SK-N-SH (cell line): ENCODE results near the gene HSPB1. TPM values are rescaled to one million over a fixed set of nuclear protein-coding genes. Genes with fewer than 3 reads are reported as not detected.

Experiments
- CTCF ChIA-PET: fragments of 300-600, 350-600 bp; formaldehyde crosslinking; extraction: SDS; loops from one replicate; lab custom pipeline; 2021; lab: Yijun Ruan, JAX
- POLR2A ChIA-PET: fragments of 350-600 bp; sonication (Branson Sonifier 250); formaldehyde crosslinking; extraction: SDS; loops from one replicate; lab custom pipeline; 2020; ENCODE audit warnings: antibody characterized with exemption, inconsistent platforms; lab: Yijun Ruan, JAX
- DNase-seq: peaks from one replicate; pipeline ENCODE4 v3.0.0; 2012
- H2AFZ ChIP-seq: fragments of 200-600 bp; sonication (generic); 2 replicates; pipeline ENCODE4 v1.8.1; 2016; ENCODE audit warnings: antibody characterized with exemption, mild to moderate bottlenecking, low read depth
- H3F3A ChIP-seq: fragments of 200-600 bp; sonication (generic); replicated peaks from 2 replicates; pipeline ENCODE3; 2016; ENCODE audit warnings: antibody characterized with exemption, mild to moderate bottlenecking; ENCODE audit not compliant: insufficient read depth
- H3K27ac ChIP-seq, 2 experiments: fragments of 200-500 bp in 1 of 2; fragments of 200-600 bp in 1 of 2; sonication (Bioruptor generic) in 1 of 2; sonication (generic), shearing (Covaris generic) in 1 of 2; 2 replicates each; pipeline versions ENCODE4 v1.5.1 to v1.6.1; 2014 to 2016; ENCODE audit warnings: low read depth in 2 of 2, inconsistent platforms in 1 of 2, low read length in 1 of 2, mild to moderate bottlenecking in 1 of 2, mixed read lengths in 1 of 2
- H3K27me3 ChIP-seq: fragments of 200-600 bp; sonication (generic), shearing (Covaris generic); 2 replicates; pipeline ENCODE4 v1.6.1; 2016; ENCODE audit warnings: mixed run types; ENCODE audit not compliant: insufficient read depth
- H3K36me3 ChIP-seq, 2 experiments: fragments of 200-500 bp in 1 of 2; fragments of 200-600 bp in 1 of 2; sonication (Bioruptor generic) in 1 of 2; sonication (generic) in 1 of 2; replicated peaks in 1 of 2; 2 replicates each; pipeline versions ENCODE3 to v1.5.1; 2014 to 2016; ENCODE audit warnings: low read length in 1 of 2, mild to moderate bottlenecking in 1 of 2; ENCODE audit not compliant: insufficient read depth in 2 of 2, control insufficient read depth in 1 of 2
- H3K4me1 ChIP-seq, 2 experiments: fragments of 200-500 bp in 1 of 2; fragments of 200-600 bp in 1 of 2; sonication (Bioruptor generic) in 1 of 2; sonication (generic), shearing (Covaris generic) in 1 of 2; 2 replicates each; pipeline versions ENCODE4 v1.5.1 to v1.6.1; 2014 to 2016; ENCODE audit warnings: low read depth in 1 of 2, low read length in 1 of 2, mixed run types in 1 of 2; ENCODE audit not compliant: insufficient read depth in 2 of 2, control insufficient read depth in 1 of 2
- H3K4me2 ChIP-seq: fragments of 200-600 bp; sonication (generic), shearing (Covaris generic); 2 replicates; pipeline ENCODE4 v1.6.1; 2017; ENCODE audit warnings: mixed run types
- H3K4me3 ChIP-seq, 2 experiments: fragments of 200-500 bp in 1 of 2; fragments of 200-600 bp in 1 of 2; sonication (Bioruptor generic) in 1 of 2; sonication (generic), shearing (Covaris generic) in 1 of 2; 2 replicates each; pipeline versions ENCODE4 v1.5.1 to v1.8.1; 2014 to 2016; ENCODE audit warnings: low read depth in 2 of 2, inconsistent platforms in 1 of 2, low read length in 1 of 2, mild to moderate bottlenecking in 1 of 2, mixed read lengths in 1 of 2, moderate library complexity in 1 of 2
- H3K79me2 ChIP-seq: fragments of 200-600 bp; sonication (generic); 2 replicates; pipeline ENCODE4 v1.8.1; 2017; ENCODE audit warnings: mild to moderate bottlenecking; ENCODE audit not compliant: insufficient read depth
- H3K9ac ChIP-seq: fragments of 200-600 bp; sonication (generic); 2 replicates; pipeline ENCODE4 v1.6.1; 2017; ENCODE audit warnings: mixed run types
- H3K9me2 ChIP-seq: fragments of 200-600 bp; sonication (generic); 2 replicates; pipeline ENCODE4 v1.6.1; 2017; ENCODE audit warnings: mixed run types
- H3K9me3 ChIP-seq: fragments of 200-600 bp; sonication (generic); 2 replicates; pipeline ENCODE4 v1.6.1; 2017; ENCODE audit warnings: mixed run types, mild to moderate bottlenecking, moderate library complexity
- H4K20me1 ChIP-seq: fragments of 200-600 bp; sonication (generic); 2 replicates; pipeline ENCODE4 v1.6.1; 2017; ENCODE audit warnings: mild to moderate bottlenecking, mixed run types; ENCODE audit not compliant: insufficient read depth
- CHD2 ChIP-seq: fragments of 150-350 bp; IDR thresholded peaks from 2 replicates; pipeline ENCODE4 v1.6.1; 2018; ENCODE audit warnings: low read length; ENCODE audit not compliant: partially characterized antibody
- ELF1 ChIP-seq: IDR thresholded peaks from 2 replicates; pipeline ENCODE4 v1.4.0; 2012
- EP300 ChIP-seq, 2 experiments: IDR thresholded peaks; 2 replicates each; pipeline versions ENCODE4 v1.4.0 to v1.6.1; 2012; ENCODE audit warnings: borderline replicate concordance in 1 of 2, low read depth in 1 of 2, low read length in 1 of 2
- FOSL2 ChIP-seq: IDR thresholded peaks from 2 replicates; pipeline ENCODE4 v1.4.0; 2012; ENCODE audit warnings: low read depth, mild to moderate bottlenecking, moderate library complexity, borderline replicate concordance
- FOXM1 ChIP-seq: IDR thresholded peaks from 2 replicates; pipeline ENCODE4 v1.4.0; 2012; ENCODE audit warnings: low read depth, mild to moderate bottlenecking
- GATA2 ChIP-seq: sonication (generic); formaldehyde crosslinking; IDR thresholded peaks from 2 replicates; pipeline ENCODE4 v1.5.0; 2020; ENCODE audit warnings: mild to moderate bottlenecking, missing genetic modification reagents
- JUND ChIP-seq: IDR thresholded peaks from 2 replicates; pipeline ENCODE4 v1.4.0; 2012
- MAX ChIP-seq: IDR thresholded peaks from 2 replicates; pipeline ENCODE4 v1.4.0; 2012; ENCODE audit warnings: low read depth
- MXI1 ChIP-seq: IDR thresholded peaks from 2 replicates; pipeline ENCODE4 v1.6.1; 2012; ENCODE audit warnings: mild to moderate bottlenecking, low read depth, low read length, improper control_type of control experiment
- NRF1 ChIP-seq: IDR thresholded peaks from 2 replicates; pipeline ENCODE4 v1.6.1; 2012; ENCODE audit warnings: low read depth, mild to moderate bottlenecking, low read length
- POLR2AphosphoS5 ChIP-seq: IDR thresholded peaks from 2 replicates; pipeline ENCODE4 v1.6.1; 2012; ENCODE audit warnings: low read depth, low read length
- RCOR1 ChIP-seq: fragments of 150-350 bp; IDR thresholded peaks from 2 replicates; pipeline ENCODE4 v1.6.1; 2017; ENCODE audit warnings: antibody characterized with exemption, low read length
- RFX5 ChIP-seq: IDR thresholded peaks from 2 replicates; pipeline ENCODE4 v1.6.1; 2012; ENCODE audit warnings: mild to moderate bottlenecking, improper control_type of control experiment, low read length
- RXRA ChIP-seq: IDR thresholded peaks from 2 replicates; pipeline ENCODE4 v1.4.0; 2012; ENCODE audit warnings: low read depth, mild to moderate bottlenecking, borderline replicate concordance
- SIN3A ChIP-seq: IDR thresholded peaks from 2 replicates; pipeline ENCODE4 v1.6.1; 2012; ENCODE audit warnings: low read depth, mild to moderate bottlenecking, low read length, moderate library complexity, borderline replicate concordance
- SMC3 ChIP-seq: IDR thresholded peaks from 2 replicates; pipeline ENCODE4 v1.6.1; 2012; ENCODE audit warnings: low read depth, low read length, improper control_type of control experiment
- TAF1 ChIP-seq: IDR thresholded peaks from 2 replicates; pipeline ENCODE4 v1.6.1; 2012; ENCODE audit warnings: low read depth, mild to moderate bottlenecking, low read length, moderate library complexity, borderline replicate concordance
- TCF12 ChIP-seq: IDR thresholded peaks from 2 replicates; pipeline ENCODE4 v1.4.0; 2012
- TEAD4 ChIP-seq: IDR thresholded peaks from 2 replicates; pipeline ENCODE4 v1.4.0; 2012; ENCODE audit warnings: mild to moderate bottlenecking, borderline replicate concordance; ENCODE audit not compliant: insufficient read depth
- USF1 ChIP-seq: IDR thresholded peaks from 2 replicates; pipeline ENCODE4 v1.4.0; 2012; ENCODE audit warnings: low read depth, borderline replicate concordance
- YY1 ChIP-seq: IDR thresholded peaks from 2 replicates; pipeline ENCODE4 v1.4.0; 2012; ENCODE audit warnings: low read depth, mild to moderate bottlenecking
- WGBS: methylation state at CpG from one replicate; pipeline ENCODE4 v1.1.6; 2017; ENCODE audit warnings: low lambda C conversion rate; 5-methylcytosine and 5-hydroxymethylcytosine counted together
- polyA plus RNA-seq, 3 experiments: library from polyadenylated mRNA; depleted of rRNA; stranded (reverse); fragments of >200 nt; gene quantifications; 2 replicates each; pipeline ENCODE4 v1.2.3, GENCODE V29; 2012
- TF ChIP-seq, protein P1 (sequence below): IDR thresholded peaks from 2 replicates; pipeline ENCODE4 v1.4.0; 2012; ENCODE audit warnings: low read depth, borderline replicate concordance

The HSPB1 gene
- polyA plus RNA-seq, 1 of the 3 experiments (the other 2 are of a cell fraction) = 824 TPM

DNA sequence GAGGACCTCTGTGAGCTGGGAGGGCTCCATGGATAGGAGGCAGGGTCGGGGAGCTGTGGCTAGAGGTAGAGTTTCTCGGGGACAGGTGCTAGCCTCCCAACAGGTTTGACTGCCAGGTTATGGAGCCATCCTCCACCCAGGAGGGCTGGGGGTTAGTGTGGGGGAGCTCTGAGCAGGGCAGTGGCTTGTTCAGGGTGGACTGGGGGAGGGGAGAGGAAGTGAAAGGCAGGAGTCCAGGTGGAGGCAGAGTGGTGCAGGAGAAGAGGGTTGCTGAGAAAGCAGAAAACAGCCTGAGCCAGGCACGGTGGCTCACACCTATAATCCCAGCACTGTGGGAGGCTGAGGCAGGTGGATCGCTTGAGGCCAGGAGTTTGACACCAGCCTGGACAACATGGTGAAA lies 40.5 kb upstream of the HSPB1 start:
- H3K4me2 ChIP-seq = no peak overlapping the region
- no peak overlapping the region for H3K9ac ChIP-seq
- H3K4me3 ChIP-seq = no peak overlapping the region
- no peaks in the 10 kb centered on the region for H3K27me3 ChIP-seq
- peaks cover 0 to 4% of the 10 kb centered on the region in 2 experiments; a peak in 1 of 4 replicates for H3K4me1 ChIP-seq
- 80% methylated on average over 4 of the region's 4 CpGs for WGBS
- CTCF ChIA-PET = interaction anchor here (0.5 to 9.1 kb wide), 24 partner anchors 12 to 1341 kb away, joined by 3 to 289 read pairs (median 14); partner anchors contain the start of genes HSPB1 and SRRM3
- no peaks in the 10 kb centered on the region for H3K9me3 ChIP-seq
- H2AFZ ChIP-seq = no peak overlapping the region
- H4K20me1 ChIP-seq = no peaks in the 10 kb centered on the region
- no peak overlapping the region for H3K27ac ChIP-seq
- no peaks in the 10 kb centered on the region for H3K36me3 ChIP-seq
- no peak for TF ChIP-seq JUND
- TF ChIP-seq RXRA = no peak
- no peak for TF ChIP-seq RFX5
- no peak for TF ChIP-seq FOXM1
- TF ChIP-seq USF1 = no peak
- TF ChIP-seq GATA2 (CRISPR knock-in tag) = no peak
- TF ChIP-seq MAX = no peak
- TF ChIP-seq TCF12 = no peak
- TF ChIP-seq RCOR1 = no peak
- TF ChIP-seq, protein P1, sequence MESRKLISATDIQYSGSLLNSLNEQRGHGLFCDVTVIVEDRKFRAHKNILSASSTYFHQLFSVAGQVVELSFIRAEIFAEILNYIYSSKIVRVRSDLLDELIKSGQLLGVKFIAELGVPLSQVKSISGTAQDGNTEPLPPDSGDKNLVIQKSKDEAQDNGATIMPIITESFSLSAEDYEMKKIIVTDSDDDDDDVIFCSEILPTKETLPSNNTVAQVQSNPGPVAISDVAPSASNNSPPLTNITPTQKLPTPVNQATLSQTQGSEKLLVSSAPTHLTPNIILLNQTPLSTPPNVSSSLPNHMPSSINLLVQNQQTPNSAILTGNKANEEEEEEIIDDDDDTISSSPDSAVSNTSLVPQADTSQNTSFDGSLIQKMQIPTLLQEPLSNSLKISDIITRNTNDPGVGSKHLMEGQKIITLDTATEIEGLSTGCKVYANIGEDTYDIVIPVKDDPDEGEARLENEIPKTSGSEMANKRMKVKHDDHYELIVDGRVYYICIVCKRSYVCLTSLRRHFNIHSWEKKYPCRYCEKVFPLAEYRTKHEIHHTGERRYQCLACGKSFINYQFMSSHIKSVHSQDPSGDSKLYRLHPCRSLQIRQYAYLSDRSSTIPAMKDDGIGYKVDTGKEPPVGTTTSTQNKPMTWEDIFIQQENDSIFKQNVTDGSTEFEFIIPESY = no peak
- TF ChIP-seq EP300 (IDR thresholded peaks at IDR 0.05; ENCODE audit: borderline replicate concordance in 1 of 2, low read depth in 1 of 2, low read length in 1 of 2) = no peak
- no peak for TF ChIP-seq ELF1
- no peak for TF ChIP-seq TAF1
- TF ChIP-seq CHD2 = no peak
- peaks cover 5% of the 10 kb centered on the region for H3F3A ChIP-seq
- no peak for DNase-seq
- H3K79me2 ChIP-seq = no peaks in the 10 kb centered on the region
- POLR2A ChIA-PET = interaction anchor here (0.7 to 2.0 kb wide), 6 partner anchors 12 to 95 kb away, joined by 3 to 15 read pairs (median 5); no protein-coding TSS in a partner anchor
- no peaks in the 10 kb centered on the region for H3K9me2 ChIP-seq

DNA sequence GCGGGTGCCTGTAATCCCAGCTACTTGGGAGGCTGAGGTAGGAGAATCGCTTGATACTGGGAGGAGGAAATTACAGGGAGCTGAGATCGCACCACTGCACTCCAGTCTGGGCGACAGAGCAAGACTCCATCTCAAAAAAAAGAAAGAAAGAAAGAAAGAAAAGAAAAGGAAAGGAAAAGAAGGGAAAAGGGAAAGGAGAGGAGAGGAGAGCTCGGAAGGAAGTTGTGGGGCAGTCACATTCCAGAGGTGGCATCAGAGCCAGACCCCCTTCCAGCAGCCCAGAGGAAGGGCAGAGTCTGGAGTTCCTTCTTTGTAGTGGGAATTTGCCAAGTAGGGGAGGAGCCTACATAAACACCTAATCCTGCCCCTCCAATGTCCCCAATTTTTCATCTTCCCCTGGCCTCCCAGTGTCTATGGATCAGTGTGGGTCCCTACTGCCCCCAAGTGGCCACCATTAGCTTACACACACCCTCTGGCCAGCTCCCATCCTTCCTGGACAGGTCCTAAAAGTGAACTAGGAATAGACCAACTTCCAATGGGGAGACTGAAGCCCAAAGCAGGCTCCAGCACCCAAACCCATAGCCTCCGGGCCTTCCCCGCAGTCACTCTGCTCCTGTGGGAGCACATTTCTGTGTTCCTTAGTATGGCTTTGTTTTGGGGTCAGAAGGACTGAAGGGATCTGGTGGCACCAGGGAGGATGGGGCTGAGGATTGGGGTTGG lies 39.6 kb upstream of the HSPB1 start:
- H3K4me1 ChIP-seq = peaks cover 0 to 4% of the 10 kb centered on the region in 2 experiments; a peak in 1 of 4 replicates
- POLR2A ChIA-PET = interaction anchor here (0.9 to 2.0 kb wide), 8 partner anchors 11 to 215 kb away, joined by 3 to 17 read pairs (median 5); partner anchors contain the start of genes MDH2 and STYXL1
- TF ChIP-seq NRF1 (peak; percentile 7; the same call in 1 of the 2 replicates), ELF1 (no peak), RXRA (no peak), TEAD4 (no peak), GATA2 (CRISPR knock-in tag) (no peak), FOSL2 (no peak), RFX5 (no peak), SIN3A (no peak), POLR2AphosphoS5 (no peak), JUND (no peak), TCF12 (no peak), SMC3 (peak; percentile 98), MXI1 (no peak), EP300 (IDR thresholded peaks at IDR 0.05; ENCODE audit: borderline replicate concordance in 1 of 2, low read depth in 1 of 2, low read length in 1 of 2) (no peak), CHD2 (no peak), YY1 (no peak)
- TF ChIP-seq, protein P1 = no peak

More for the DNA sequence above, 39.6 kb upstream of the HSPB1 start:
- H3K27ac ChIP-seq = no peak overlapping the region
- H3K9me2 ChIP-seq = no peaks in the 10 kb centered on the region
- H3K36me3 ChIP-seq = no peaks in the 10 kb centered on the region
- CTCF ChIA-PET = interaction anchor here (0.5 to 9.1 kb wide), 48 partner anchors 9 to 1277 kb away, joined by 3 to 289 read pairs (median 6); partner anchors contain the start of genes HSPB1, MDH2, SRRM3 and STYXL1
- no peaks in the 10 kb centered on the region for H4K20me1 ChIP-seq
- DNase-seq = peak; percentile 88
- H3K9me3 ChIP-seq = no peaks in the 10 kb centered on the region
- no peak overlapping the region for H3K4me2 ChIP-seq
- no peak overlapping the region for H2AFZ ChIP-seq
- H3K9ac ChIP-seq = no peak overlapping the region
- WGBS = 69% methylated on average over 7 of the region's 7 CpGs
- no peak overlapping the region; a peak in 1 of 4 replicates for H3K4me3 ChIP-seq
- H3K79me2 ChIP-seq = no peaks in the 10 kb centered on the region
- no peaks in the 10 kb centered on the region for H3K27me3 ChIP-seq
- H3F3A ChIP-seq = peaks cover 5% of the 10 kb centered on the region
